ENCODE measurements around the gene PITPNM3. TPM values are rescaled to one million over a fixed set of nuclear protein-coding genes. Genes with fewer than 3 reads are reported as not detected.

Gene PITPNM3
- total and polyA plus RNA-seq, 2 of the 8 experiments (the other 6 are each of a cell fraction or from before 2014, with no cell fraction given), result 1.7 to 3.1 TPM

DNA sequence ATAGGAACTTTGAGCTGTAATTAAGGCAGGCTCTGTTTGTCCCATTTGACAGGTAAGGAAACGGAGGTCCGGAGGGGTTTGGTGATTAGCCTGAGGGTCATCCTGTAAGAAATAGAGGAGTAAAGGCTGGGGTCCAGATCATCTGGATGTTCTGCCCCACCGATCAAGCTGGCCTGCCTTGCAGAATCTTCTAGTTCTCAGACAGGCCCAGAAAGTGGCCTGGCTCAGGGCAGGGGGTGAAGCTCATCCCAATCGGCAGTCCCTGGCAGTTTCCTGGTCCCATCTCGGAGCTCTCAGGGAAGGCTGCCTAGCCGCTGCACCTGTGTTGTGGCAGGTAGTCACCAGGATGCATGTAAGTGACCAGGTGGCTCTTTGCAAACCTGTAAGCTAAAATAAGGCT lies 107.9 kb downstream of the PITPNM3 start:
- WGBS, 2 experiments (ENCODE audit: extremely low coverage in 1 of 2, insufficient coverage in 1 of 2, insufficient read length in 1 of 2, insufficient replicate concordance in 2 of 2, low coverage in 1 of 2, low lambda C conversion rate in 2 of 2, missing lambda C conversion rate in 1 of 2), result 93% methylated on average over 6 of the region's 6 CpGs; no CpG with 5 or more reads in 1 of the 2 experiments
- CTCF ChIA-PET (ENCODE audit: partially characterized antibody), result interaction anchor here (0.8 to 1.8 kb wide), 5 partner anchors 9 to 106 kb away, joined by 3 to 8 read pairs (median 6); no protein-coding TSS in a partner anchor
- TF ChIP-seq RBBP5 (IDR thresholded peaks at IDR 0.05; ENCODE audit: borderline replicate concordance, low read depth, low read length) (no peak), KDM1A (IDR thresholded peaks at IDR 0.05; ENCODE audit: borderline replicate concordance, low read length) (no peak), RNF2 (IDR thresholded peaks at IDR 0.05; ENCODE audit: borderline replicate concordance, low read depth, low read length, missing control alignments, poor library complexity, severe bottlenecking) (no peak), NANOG (IDR thresholded peaks at IDR 0.05; ENCODE audit: insufficient read depth, low read depth, low read length, poor library complexity, severe bottlenecking) (no peak), HDAC6 (IDR thresholded peaks at IDR 0.05; ENCODE audit: low read depth, low read length) (no peak), JUN (IDR thresholded peaks at IDR 0.05; ENCODE audit: low read depth, low read length) (no peak), KDM5A (IDR thresholded peaks at IDR 0.05; ENCODE audit: low read length) (no peak), POU5F1 (IDR thresholded peaks at IDR 0.05; ENCODE audit: low read depth, low read length) (no peak), GABPA (IDR thresholded peaks at IDR 0.05; ENCODE audit: borderline replicate concordance, insufficient read depth, low read length) (no peak), JUND (IDR thresholded peaks at IDR 0.05; ENCODE audit: low read length) (no peak)
- TF ChIP-seq, protein P1, sequence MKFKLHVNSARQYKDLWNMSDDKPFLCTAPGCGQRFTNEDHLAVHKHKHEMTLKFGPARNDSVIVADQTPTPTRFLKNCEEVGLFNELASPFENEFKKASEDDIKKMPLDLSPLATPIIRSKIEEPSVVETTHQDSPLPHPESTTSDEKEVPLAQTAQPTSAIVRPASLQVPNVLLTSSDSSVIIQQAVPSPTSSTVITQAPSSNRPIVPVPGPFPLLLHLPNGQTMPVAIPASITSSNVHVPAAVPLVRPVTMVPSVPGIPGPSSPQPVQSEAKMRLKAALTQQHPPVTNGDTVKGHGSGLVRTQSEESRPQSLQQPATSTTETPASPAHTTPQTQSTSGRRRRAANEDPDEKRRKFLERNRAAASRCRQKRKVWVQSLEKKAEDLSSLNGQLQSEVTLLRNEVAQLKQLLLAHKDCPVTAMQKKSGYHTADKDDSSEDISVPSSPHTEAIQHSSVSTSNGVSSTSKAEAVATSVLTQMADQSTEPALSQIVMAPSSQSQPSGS (IDR thresholded peaks at IDR 0.05; ENCODE audit: low read length), result no peak

More for the DNA sequence above, 107.9 kb downstream of the PITPNM3 start:
- Histone ChIP-seq H3K9ac (replicated peaks in 1 of 4; ENCODE audit: extremely low read depth in 1 of 4, low read depth in 3 of 4, low read length in 3 of 4) (no peak overlapping the region; a peak in 1 of 7 replicates), H2BK12ac (ENCODE audit: low read depth, low read length) (no peak overlapping the region), H3K4me3 (ENCODE audit: extremely low read depth in 1 of 4, insufficient read depth in 2 of 4, low read depth in 3 of 4, low read length in 4 of 4) (no peak overlapping the region), H2BK15ac (ENCODE audit: low read length) (no peak overlapping the region), H4K91ac (replicated peaks; ENCODE audit: insufficient read length, low read length) (no peak overlapping the region), H3K36me3 (ENCODE audit: control insufficient read depth in 2 of 4, insufficient read depth in 4 of 4, low read length in 3 of 4) (peaks cover 19 to 57% (median 43%) of the 10 kb centered on the region in 4 experiments), H3K79me1 (ENCODE audit: low read depth, low read length) (peaks cover 8% of the 10 kb centered on the region), H3K23ac (ENCODE audit: insufficient read length) (no peak overlapping the region), H3K4me2 (ENCODE audit: insufficient read depth in 1 of 2, low read depth in 2 of 2, low read length in 2 of 2) (no peak overlapping the region), H3K4me1 (replicated peaks in 1 of 4; ENCODE audit: control insufficient read depth in 3 of 4, insufficient read depth in 4 of 4, low read length in 3 of 4) (peaks cover 6 to 30% (median 13%) of the 10 kb centered on the region in 4 experiments), H3K27me3 (replicated peaks in 1 of 4; ENCODE audit: control insufficient read depth in 3 of 4, extremely low read depth in 1 of 4, insufficient read depth in 3 of 4, low read length in 3 of 4) (no peaks in the 10 kb centered on the region), H3K14ac (ENCODE audit: insufficient read length) (no peak overlapping the region), H2BK120ac (replicated peaks; ENCODE audit: low read depth, low read length) (no peak overlapping the region), H3K27ac (ENCODE audit: low read depth, low read length) (no peak overlapping the region), H2AK5ac (ENCODE audit: low read depth, low read length) (no peak overlapping the region), H3K23me2 (ENCODE audit: low read depth, low read length) (peaks cover 6% of the 10 kb centered on the region; the same call in 1 of the 2 replicates), H3K9me3 (ENCODE audit: insufficient read depth in 2 of 2, low read depth in 1 of 2, low read length in 1 of 2) (no peaks in the 10 kb centered on the region), H2AFZ (ENCODE audit: low read length) (no peak overlapping the region), H3K79me2 (ENCODE audit: control insufficient read depth in 1 of 2, insufficient read depth in 2 of 2, low read length in 2 of 2) (peaks cover 3 to 21% of the 10 kb centered on the region in 2 experiments; a peak in 3 of 4 replicates), H4K8ac (ENCODE audit: extremely low read depth, insufficient read depth, low read length) (no peak overlapping the region), H2BK5ac (ENCODE audit: low read depth, low read length) (no peak overlapping the region), H3K18ac (ENCODE audit: extremely low read depth, low read length) (no peak overlapping the region), H4K5ac (ENCODE audit: insufficient read length, low read depth, low read length) (no peak overlapping the region), H3K56ac (replicated peaks; ENCODE audit: insufficient read length, low read depth, low read length) (no peak overlapping the region), H2BK20ac (ENCODE audit: low read length) (no peak overlapping the region), H4K20me1 (replicated peaks in 1 of 2; ENCODE audit: control insufficient read depth in 1 of 2, insufficient read depth in 2 of 2, low read length in 2 of 2) (peaks cover 0 to 18% of the 10 kb centered on the region in 2 experiments), H3K4ac (replicated peaks; ENCODE audit: insufficient read length, low read depth, low read length) (no peak overlapping the region)
- FAIRE-seq, result no peak
- POLR2A ChIA-PET (ENCODE audit: partially characterized antibody), result interaction anchor here (0.9 kb wide), 2 partner anchors 13 to 60 kb away, joined by 3 read pairs; no protein-coding TSS in a partner anchor
- DNase-seq (ENCODE audit: low read depth in 1 of 2, low spot score in 2 of 2), result no peak
